TTC549 (cell line): ENCODE measurements around the gene COPS7A.

Experiments
- FAIRE-seq: peaks from 2 replicates; lab custom pipeline; 2012; peaks lifted over from hg19 to GRCh38; lab: Jason Lieb, UNC

Gene COPS7A

DNA sequence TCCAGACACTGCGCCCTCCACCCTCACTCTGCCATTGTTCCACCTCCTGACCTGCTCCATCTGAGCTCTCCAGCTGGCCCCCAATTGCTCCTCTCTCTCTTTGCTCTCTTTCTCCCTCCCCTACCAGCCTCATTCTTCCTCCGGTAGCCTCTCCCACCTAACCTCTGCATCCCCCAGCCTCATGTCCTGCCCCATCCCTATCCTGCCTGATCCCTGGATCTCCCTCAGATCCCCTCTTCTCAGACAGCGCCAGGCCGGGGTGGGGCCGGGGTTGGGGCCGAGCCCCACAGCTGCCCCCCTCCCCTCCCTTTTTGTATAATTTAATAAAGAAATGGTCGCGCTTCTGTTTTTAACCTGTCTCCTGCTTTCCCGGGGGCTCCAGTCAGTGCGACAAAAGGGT lies 46.8 kb downstream of the COPS7A start:
- no peak for FAIRE-seq

- no peak for FAIRE-seq
These were observed 47.2 kb downstream of the COPS7A start for GRCh38 chr12:6771091-6771495.

GRCh38 chr12:6771509-6772330 lies 47.9 kb downstream of the COPS7A start:
- FAIRE-seq: no peak

DNA sequence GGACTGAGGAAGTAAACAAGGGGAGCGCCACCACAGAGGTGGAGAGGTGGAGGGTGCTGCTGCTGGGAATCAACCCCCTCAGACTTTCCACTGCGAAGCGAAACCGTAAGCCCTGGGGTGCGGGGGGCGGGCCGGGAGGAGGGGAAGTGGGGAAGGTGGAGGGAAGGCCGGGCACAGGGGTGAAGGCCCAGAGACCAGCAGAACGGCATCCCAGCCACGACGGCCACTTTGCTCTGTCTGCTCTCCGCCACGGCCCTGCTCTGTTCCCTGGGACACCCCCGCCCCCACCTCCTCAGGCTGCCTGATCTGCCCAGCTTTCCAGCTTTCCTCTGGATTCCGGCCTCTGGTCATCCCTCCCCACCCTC lies 48.5 kb downstream of the COPS7A start, which contains the start of gene LAG3:
TSS of gene LAG3 (plus strand) at position 190 of the 365 bp plus-strand sequence. CDS start 333 bp downstream, outside the sequence.
- FAIRE-seq: no peak

DNA sequence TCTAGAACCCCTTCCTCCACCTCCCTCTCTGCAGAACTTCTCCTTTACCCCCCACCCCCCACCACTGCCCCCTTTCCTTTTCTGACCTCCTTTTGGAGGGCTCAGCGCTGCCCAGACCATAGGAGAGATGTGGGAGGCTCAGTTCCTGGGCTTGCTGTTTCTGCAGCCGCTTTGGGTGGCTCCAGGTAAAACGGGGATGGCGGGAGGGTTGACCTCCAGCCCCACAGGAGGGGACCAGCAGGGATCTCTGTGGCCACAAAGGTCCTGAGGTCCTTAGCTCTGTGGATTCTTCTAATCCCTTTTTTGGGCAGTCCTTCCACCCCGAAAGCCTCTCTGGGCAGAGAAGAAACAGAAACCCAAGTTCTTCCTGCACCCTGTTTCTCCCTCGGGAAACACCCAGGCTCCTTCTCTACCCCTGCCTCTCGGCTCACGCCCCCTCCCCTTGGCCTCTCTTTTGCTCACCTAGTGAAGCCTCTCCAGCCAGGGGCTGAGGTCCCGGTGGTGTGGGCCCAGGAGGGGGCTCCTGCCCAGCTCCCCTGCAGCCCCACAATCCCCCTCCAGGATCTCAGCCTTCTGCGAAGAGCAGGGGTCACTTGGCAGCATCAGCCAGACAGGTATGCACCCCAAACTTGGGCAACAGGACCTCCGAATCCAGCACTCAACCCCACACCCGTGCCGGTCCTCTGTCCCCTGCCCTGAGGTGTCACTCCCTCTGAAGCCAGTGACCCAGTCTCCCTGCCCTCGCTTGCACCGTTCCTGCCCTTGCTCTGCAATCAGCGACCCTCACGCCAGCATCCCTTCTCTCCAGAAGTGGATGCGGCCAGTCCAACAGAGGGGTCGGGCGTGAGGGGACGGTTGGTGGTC lies 49.1 kb downstream of the COPS7A start:
- no peak for FAIRE-seq

DNA sequence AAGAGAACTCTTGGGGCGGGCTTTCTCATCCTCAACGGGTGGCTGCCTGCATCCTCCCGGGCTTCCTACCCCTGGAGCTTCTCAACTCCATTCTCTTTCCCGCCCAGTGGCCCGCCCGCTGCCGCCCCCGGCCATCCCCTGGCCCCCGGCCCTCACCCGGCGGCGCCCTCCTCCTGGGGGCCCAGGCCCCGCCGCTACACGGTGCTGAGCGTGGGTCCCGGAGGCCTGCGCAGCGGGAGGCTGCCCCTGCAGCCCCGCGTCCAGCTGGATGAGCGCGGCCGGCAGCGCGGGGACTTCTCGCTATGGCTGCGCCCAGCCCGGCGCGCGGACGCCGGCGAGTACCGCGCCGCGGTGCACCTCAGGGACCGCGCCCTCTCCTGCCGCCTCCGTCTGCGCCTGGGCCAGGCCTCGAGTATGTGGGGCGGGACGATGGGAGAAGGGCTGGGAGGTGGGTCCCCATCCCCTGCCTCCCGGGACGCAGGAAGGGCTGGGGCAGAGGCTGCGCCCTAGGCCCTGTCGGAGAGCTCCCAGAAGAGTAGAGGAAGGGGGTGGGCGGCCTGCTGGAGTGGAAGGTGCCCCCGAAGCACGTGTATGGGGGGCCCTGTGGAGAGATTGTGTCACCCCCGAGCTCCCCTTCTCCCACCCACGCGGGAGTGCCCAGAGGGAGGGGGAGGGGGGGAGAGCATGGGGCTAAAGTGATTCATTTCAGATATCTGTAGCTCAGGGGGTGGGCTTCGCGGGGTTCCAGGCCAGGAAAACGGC lies 49.9 kb downstream of the COPS7A start:
- FAIRE-seq: no peak

DNA sequence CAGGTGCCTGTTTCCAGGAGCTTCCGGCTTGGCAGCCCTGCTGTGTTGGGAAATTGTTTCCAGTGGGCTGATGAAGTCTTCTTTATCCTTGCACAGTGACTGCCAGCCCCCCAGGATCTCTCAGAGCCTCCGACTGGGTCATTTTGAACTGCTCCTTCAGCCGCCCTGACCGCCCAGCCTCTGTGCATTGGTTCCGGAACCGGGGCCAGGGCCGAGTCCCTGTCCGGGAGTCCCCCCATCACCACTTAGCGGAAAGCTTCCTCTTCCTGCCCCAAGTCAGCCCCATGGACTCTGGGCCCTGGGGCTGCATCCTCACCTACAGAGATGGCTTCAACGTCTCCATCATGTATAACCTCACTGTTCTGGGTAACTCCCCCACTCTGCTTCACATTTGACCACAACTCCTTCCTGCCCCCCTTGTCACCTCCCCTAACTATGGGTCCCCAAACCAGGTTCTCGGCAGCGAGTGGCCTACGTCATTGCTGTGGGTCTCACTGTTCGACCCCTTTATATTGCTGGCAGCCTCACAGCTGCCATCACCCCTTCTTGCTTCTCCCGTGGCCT lies 50.7 kb downstream of the COPS7A start:
- FAIRE-seq: no peak

DNA sequence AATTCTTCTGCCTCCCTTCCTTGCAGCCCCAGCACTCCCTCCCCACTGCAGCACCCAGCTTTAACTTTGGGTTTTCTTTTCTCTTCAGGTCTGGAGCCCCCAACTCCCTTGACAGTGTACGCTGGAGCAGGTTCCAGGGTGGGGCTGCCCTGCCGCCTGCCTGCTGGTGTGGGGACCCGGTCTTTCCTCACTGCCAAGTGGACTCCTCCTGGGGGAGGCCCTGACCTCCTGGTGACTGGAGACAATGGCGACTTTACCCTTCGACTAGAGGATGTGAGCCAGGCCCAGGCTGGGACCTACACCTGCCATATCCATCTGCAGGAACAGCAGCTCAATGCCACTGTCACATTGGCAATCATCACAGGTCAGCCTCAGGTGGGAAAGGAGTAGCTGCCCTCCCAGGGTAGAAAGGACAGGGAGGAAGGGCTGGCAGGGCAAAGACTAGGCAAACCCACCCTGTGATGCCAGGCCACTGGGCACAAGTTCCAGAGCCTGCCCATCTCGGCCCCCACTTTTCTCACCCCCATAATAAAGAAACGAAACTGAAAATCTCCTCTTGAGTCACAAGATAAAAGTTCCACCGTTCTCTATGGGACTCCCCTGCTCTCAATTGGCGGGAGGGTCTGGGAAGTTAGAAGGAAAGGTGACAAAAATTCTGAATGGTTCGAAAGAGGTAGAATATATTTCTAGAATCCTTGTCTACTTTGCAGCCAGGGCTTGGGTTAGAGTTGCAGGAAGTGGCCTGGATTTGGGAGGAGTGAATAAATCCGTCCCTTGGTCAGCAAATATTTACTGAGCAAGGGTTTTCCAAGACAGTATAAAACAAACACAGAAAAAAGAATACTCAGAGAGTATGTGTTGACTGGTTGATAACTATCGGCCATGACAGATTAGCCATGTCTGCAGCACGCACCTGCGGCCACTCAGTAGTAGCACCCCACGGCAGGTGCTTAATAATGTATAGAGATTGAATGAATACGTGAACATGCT lies 51.6 kb downstream of the COPS7A start:
- FAIRE-seq: no peak

GRCh38 chr12:6777386-6777785 lies 53.5 kb downstream of the COPS7A start:
- no peak for FAIRE-seq

DNA sequence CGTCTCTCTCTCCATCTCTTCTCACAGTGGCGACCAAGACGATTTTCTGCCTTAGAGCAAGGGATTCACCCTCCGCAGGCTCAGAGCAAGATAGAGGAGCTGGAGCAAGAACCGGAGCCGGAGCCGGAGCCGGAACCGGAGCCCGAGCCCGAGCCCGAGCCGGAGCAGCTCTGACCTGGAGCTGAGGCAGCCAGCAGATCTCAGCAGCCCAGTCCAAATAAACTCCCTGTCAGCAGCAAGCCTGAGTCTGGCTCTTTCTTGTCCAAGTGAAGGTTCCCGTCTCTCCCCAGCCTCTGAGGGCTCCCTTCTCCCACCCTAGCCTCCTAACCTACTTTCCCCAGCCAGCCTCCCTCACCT lies 54.3 kb downstream of the COPS7A start:
- no peak for FAIRE-seq

GRCh38 chr12:6778574-6779550 lies 55.0 kb downstream of the COPS7A start:
- peak; percentile 83 for FAIRE-seq

- FAIRE-seq: no peak
These were observed 56.0 kb downstream of the COPS7A start for GRCh38 chr12:6779708-6780432.

GRCh38 chr12:6780573-6780972 lies 56.7 kb downstream of the COPS7A start:
- no peak for FAIRE-seq
